Measurements from ENCODE around the gene IQSEC1. TPM values are rescaled to one million over a fixed set of nuclear protein-coding genes. Genes with fewer than 3 reads are reported as not detected.

Gene IQSEC1
- total RNA-seq, 1 donor = 22.1 TPM

- Histone ChIP-seq H3K27me3 (ENCODE audit: insufficient read depth, low read length) (no peaks in the 10 kb centered on the region), H4K20me1 (ENCODE audit: insufficient read depth, low read length) (no peaks in the 10 kb centered on the region), H3K4me3 (ENCODE audit: insufficient read depth, low read length) (no peak overlapping the region), H3K36me3 (ENCODE audit: insufficient read depth, low read length) (no peaks in the 10 kb centered on the region), H3K27ac (ENCODE audit: low read depth, low read length) (no peak overlapping the region), H3K79me2 (ENCODE audit: insufficient read depth, low read length) (no peaks in the 10 kb centered on the region), H2AFZ (ENCODE audit: low read length) (no peak overlapping the region), H3K4me1 (ENCODE audit: insufficient read depth, low read length) (peaks cover 15% of the 10 kb centered on the region), H3K4me2 (ENCODE audit: insufficient read depth, low read length) (no peak overlapping the region), H3K9me3 (ENCODE audit: low read depth, low read length) (no peaks in the 10 kb centered on the region)
- peak; percentile 61 for DNase-seq (ENCODE audit: insufficient read length, low spot score, missing footprints)
- TF ChIP-seq CTCF (IDR thresholded peaks at IDR 0.05; ENCODE audit: extremely low read depth, low read depth, low read length) = no peak
Observed at GRCh38 chr3:13110678-13111116, 37.5 kb upstream of the IQSEC1 start.

GRCh38 chr3:13109516-13109915 is 36.3 kb upstream of the IQSEC1 start:
- H4K20me1 ChIP-seq (ENCODE audit: insufficient read depth, low read length) = no peaks in the 10 kb centered on the region
- H2AFZ ChIP-seq (ENCODE audit: low read length) = no peak overlapping the region
- no peaks in the 10 kb centered on the region for H3K36me3 ChIP-seq (ENCODE audit: insufficient read depth, low read length)
- no peak overlapping the region for H3K27ac ChIP-seq (ENCODE audit: low read depth, low read length)
- no peaks in the 10 kb centered on the region for H3K79me2 ChIP-seq (ENCODE audit: insufficient read depth, low read length)
- no peaks in the 10 kb centered on the region for H3K27me3 ChIP-seq (ENCODE audit: insufficient read depth, low read length)
- H3K9me3 ChIP-seq (ENCODE audit: low read depth, low read length) = no peaks in the 10 kb centered on the region
- TF ChIP-seq CTCF (IDR thresholded peaks at IDR 0.05; ENCODE audit: extremely low read depth, low read depth, low read length) = no peak
- no peak for DNase-seq (ENCODE audit: insufficient read length, low spot score, missing footprints)
- H3K4me1 ChIP-seq (ENCODE audit: insufficient read depth, low read length) = peaks cover 15% of the 10 kb centered on the region
- no peak overlapping the region for H3K4me2 ChIP-seq (ENCODE audit: insufficient read depth, low read length)
- no peak overlapping the region for H3K4me3 ChIP-seq (ENCODE audit: insufficient read depth, low read length)

GRCh38 chr3:13108861-13109260 is 35.6 kb upstream of the IQSEC1 start:
- no peaks in the 10 kb centered on the region for H4K20me1 ChIP-seq (ENCODE audit: insufficient read depth, low read length)

GRCh38 chr3:13107661-13108060 is 34.4 kb upstream of the IQSEC1 start:
- Histone ChIP-seq H3K9me3 (ENCODE audit: low read depth, low read length) (no peaks in the 10 kb centered on the region), H4K20me1 (ENCODE audit: insufficient read depth, low read length) (no peaks in the 10 kb centered on the region), H3K36me3 (ENCODE audit: insufficient read depth, low read length) (no peaks in the 10 kb centered on the region), H3K79me2 (ENCODE audit: insufficient read depth, low read length) (no peaks in the 10 kb centered on the region), H3K4me3 (ENCODE audit: insufficient read depth, low read length) (no peak overlapping the region), H3K27me3 (ENCODE audit: insufficient read depth, low read length) (no peaks in the 10 kb centered on the region), H3K4me2 (ENCODE audit: insufficient read depth, low read length) (no peak overlapping the region), H3K27ac (ENCODE audit: low read depth, low read length) (no peak overlapping the region), H3K4me1 (ENCODE audit: insufficient read depth, low read length) (peaks cover 15% of the 10 kb centered on the region), H2AFZ (ENCODE audit: low read length) (no peak overlapping the region)
- no peak for TF ChIP-seq CTCF (IDR thresholded peaks at IDR 0.05; ENCODE audit: extremely low read depth, low read depth, low read length)
- DNase-seq (ENCODE audit: insufficient read length, low spot score, missing footprints) = peak; percentile 55

More at GRCh38 chr3:13108861-13109260, 35.6 kb upstream of the IQSEC1 start:
- no peak for TF ChIP-seq CTCF (IDR thresholded peaks at IDR 0.05; ENCODE audit: extremely low read depth, low read depth, low read length)
- Histone ChIP-seq H3K4me3 (ENCODE audit: insufficient read depth, low read length) (no peak overlapping the region), H3K4me1 (ENCODE audit: insufficient read depth, low read length) (peaks cover 15% of the 10 kb centered on the region), H2AFZ (ENCODE audit: low read length) (no peak overlapping the region), H3K27ac (ENCODE audit: low read depth, low read length) (no peak overlapping the region), H3K9me3 (ENCODE audit: low read depth, low read length) (no peaks in the 10 kb centered on the region), H3K27me3 (ENCODE audit: insufficient read depth, low read length) (no peaks in the 10 kb centered on the region), H3K79me2 (ENCODE audit: insufficient read depth, low read length) (no peaks in the 10 kb centered on the region), H3K36me3 (ENCODE audit: insufficient read depth, low read length) (no peaks in the 10 kb centered on the region), H3K4me2 (ENCODE audit: insufficient read depth, low read length) (no peak overlapping the region)
- DNase-seq (ENCODE audit: insufficient read length, low spot score, missing footprints) = peak; percentile 59
